Parathyroid adenoma (tissue), 2 donors: ENCODE data around the gene WNT7A.

Experiments used
- H2AFZ ChIP-seq: fragments of 300-600 bp; sonication (generic); one replicate; pipeline ENCODE4 v1.7.0; 2017; ENCODE audit warnings: antibody characterized with exemption, mild to moderate bottlenecking
- H3K27ac ChIP-seq: fragments of 300-600 bp; sonication (generic); one replicate; pipeline ENCODE4 v1.7.0; 2017
- H3K27me3 ChIP-seq: fragments of 300-600 bp; sonication (generic); one replicate; pipeline ENCODE4 v1.7.0; 2017; ENCODE audit warnings: low read length; ENCODE audit not compliant: control insufficient read depth, insufficient read depth
- H3K36me3 ChIP-seq: fragments of 300-600 bp; sonication (generic); one replicate; pipeline ENCODE4 v1.7.0; 2017; ENCODE audit warnings: low read length; ENCODE audit not compliant: control insufficient read depth, insufficient read depth
- H3K4me1 ChIP-seq: fragments of 300-600 bp; sonication (generic); one replicate; pipeline ENCODE4 v1.7.0; 2017; ENCODE audit warnings: control low read depth
- H3K4me2 ChIP-seq: fragments of 300-600 bp; sonication (generic); one replicate; pipeline ENCODE4 v1.7.0; 2017; ENCODE audit warnings: low read length
- H3K4me3 ChIP-seq: fragments of 300-600 bp; sonication (generic); one replicate; pipeline ENCODE4 v1.7.0; 2017; ENCODE audit warnings: low read depth, low read length
- H3K79me2 ChIP-seq: fragments of 300-600 bp; sonication (generic); one replicate; pipeline ENCODE4 v1.7.0; 2017; ENCODE audit warnings: control low read depth
- H3K9ac ChIP-seq: fragments of 300-600 bp; sonication (generic); one replicate; pipeline ENCODE4 v1.7.0; 2017; ENCODE audit warnings: mild to moderate bottlenecking
- H3K9me3 ChIP-seq: fragments of 300-600 bp; sonication (generic); one replicate; pipeline ENCODE4 v1.7.0; 2017; ENCODE audit warnings: low read length; ENCODE audit not compliant: control insufficient read depth
- TF ChIP-seq, protein P1 (sequence below): fragments of 300-600 bp; sonication (generic); IDR thresholded peaks from one replicate; pipeline ENCODE4 v1.7.0; 2017; ENCODE audit warnings: antibody characterized with exemption, mild to moderate bottlenecking
- donor health status: primary hyperparathyroidism.

The WNT7A gene

DNA sequence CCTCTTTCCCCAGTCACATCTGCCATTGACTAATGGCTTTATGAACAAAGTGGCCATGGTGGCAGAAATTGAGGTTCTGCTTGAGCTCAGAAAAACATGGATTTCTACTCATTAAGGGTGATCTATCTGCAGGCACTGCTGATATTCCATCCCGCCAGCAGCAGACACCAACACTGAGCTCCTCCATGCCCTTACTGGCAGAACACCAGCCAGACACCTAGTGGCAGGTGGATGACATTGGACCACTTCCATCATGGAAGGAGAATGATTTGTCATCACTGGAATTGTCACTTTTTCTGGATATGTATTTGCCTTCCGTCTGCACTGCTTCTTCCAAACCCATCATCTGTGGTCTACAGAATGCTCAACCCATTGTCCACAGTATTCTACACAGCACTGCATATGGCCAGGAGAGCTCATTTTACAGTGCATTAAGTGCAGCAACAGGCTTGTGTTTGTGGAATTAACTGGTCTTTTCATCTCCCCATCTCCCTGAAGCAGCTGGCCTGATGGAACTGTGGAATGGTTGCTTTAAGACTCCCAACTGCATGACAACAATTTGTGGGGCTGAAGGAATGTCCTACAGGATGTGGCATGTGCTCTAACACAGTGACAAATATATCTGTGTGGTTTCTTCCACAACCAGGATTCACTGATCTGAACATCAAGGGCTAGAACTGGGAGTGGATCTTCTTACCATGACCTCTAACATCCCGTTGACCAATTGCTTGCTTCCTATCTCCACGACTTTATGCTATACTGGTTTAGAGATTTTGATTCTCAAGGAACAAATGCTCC is 103.4 kb downstream of the WNT7A start:
- Histone ChIP-seq H3K36me3 (no peaks in the 10 kb centered on the region), H3K4me3 (no peak overlapping the region), H3K27ac (no peak overlapping the region), H3K9ac (no peak overlapping the region), H3K79me2 (no peaks in the 10 kb centered on the region), H3K4me1 (no peaks in the 10 kb centered on the region), H3K4me2 (no peak overlapping the region), H3K27me3 (no peaks in the 10 kb centered on the region), H2AFZ (no peak overlapping the region), H3K9me3 (no peaks in the 10 kb centered on the region)
- TF ChIP-seq, protein P1, sequence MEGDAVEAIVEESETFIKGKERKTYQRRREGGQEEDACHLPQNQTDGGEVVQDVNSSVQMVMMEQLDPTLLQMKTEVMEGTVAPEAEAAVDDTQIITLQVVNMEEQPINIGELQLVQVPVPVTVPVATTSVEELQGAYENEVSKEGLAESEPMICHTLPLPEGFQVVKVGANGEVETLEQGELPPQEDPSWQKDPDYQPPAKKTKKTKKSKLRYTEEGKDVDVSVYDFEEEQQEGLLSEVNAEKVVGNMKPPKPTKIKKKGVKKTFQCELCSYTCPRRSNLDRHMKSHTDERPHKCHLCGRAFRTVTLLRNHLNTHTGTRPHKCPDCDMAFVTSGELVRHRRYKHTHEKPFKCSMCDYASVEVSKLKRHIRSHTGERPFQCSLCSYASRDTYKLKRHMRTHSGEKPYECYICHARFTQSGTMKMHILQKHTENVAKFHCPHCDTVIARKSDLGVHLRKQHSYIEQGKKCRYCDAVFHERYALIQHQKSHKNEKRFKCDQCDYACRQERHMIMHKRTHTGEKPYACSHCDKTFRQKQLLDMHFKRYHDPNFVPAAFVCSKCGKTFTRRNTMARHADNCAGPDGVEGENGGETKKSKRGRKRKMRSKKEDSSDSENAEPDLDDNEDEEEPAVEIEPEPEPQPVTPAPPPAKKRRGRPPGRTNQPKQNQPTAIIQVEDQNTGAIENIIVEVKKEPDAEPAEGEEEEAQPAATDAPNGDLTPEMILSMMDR, result no peak

DNA sequence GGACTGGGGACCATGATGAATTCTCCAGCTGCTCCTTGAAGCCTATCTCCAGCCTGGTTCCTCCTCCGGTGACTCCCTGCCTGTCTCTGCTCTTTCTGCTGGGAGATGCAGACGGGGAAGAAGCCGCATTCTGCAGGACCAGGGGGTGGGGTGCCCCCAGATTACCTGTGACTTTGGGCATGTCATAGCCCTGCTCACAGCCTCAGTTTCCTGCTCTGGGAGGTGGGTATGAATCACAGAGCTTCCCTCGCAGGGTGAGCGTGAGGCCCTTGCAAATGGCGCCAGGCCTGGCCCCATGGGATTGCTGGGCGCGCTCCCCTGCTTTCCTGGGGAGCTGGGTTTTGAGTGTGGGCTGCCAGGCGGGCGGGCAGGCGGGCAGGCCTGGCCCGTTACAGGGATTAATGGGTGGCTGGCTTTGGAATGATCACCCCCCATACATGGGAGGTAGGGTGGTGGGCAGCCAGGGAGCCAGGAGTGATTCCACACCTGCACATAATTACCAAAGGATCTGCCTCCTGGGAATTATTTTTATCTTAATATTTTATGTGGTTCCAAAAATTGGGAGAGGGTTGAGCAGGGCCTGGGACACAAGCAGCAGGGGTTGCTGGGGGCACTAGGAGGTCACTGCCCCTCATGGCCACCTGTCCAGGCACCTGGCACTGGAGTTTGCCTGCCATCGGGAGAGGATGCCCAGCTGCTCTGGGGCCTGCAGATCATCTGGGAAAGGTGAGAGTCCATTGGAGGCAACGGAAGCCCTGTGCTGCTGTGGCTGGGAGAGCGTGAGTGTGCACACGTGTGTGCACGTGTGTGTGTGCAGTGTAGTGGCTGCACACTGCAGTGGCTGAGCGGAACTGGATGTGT is 106.8 kb downstream of the WNT7A start:
- Histone ChIP-seq H3K27me3 (no peaks in the 10 kb centered on the region), H3K4me1 (no peaks in the 10 kb centered on the region), H3K4me2 (no peak overlapping the region), H3K79me2 (no peaks in the 10 kb centered on the region), H3K4me3 (no peak overlapping the region), H3K36me3 (no peaks in the 10 kb centered on the region), H2AFZ (no peak overlapping the region), H3K27ac (no peak overlapping the region), H3K9ac (no peak overlapping the region), H3K9me3 (no peaks in the 10 kb centered on the region)
- TF ChIP-seq, protein P1, result no peak

DNA sequence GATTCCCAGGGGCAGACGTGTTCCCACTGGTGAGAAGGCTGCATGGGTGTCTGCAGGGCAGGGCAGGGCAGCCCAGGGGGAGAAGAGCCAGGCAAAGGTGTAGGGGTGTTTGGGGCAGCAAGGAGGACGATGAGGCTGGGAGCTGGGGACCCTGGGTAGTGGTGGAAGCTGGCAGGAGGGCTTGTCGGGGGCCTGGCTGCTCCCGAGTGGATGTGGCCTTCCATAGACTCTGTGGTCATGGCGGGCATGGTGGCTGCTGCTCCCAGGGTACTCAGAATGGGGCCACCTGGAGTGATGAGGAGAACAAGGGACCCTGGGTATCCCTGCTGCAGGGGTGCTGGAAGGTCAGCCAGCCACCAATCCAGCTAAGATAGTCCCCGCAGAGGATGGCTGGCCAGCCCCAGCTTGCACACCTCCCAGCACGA is 107.5 kb downstream of the WNT7A start:
- H3K4me3 ChIP-seq, result no peak overlapping the region
- H3K4me1 ChIP-seq, result no peaks in the 10 kb centered on the region
- H2AFZ ChIP-seq, result no peak overlapping the region
- H3K27me3 ChIP-seq, result no peaks in the 10 kb centered on the region
- H3K79me2 ChIP-seq, result no peaks in the 10 kb centered on the region
- TF ChIP-seq, protein P1, result no peak
- H3K27ac ChIP-seq, result no peak overlapping the region
- no peaks in the 10 kb centered on the region for H3K9me3 ChIP-seq
- H3K36me3 ChIP-seq, result no peaks in the 10 kb centered on the region
- H3K4me2 ChIP-seq, result no peak overlapping the region
- H3K9ac ChIP-seq, result no peak overlapping the region

DNA sequence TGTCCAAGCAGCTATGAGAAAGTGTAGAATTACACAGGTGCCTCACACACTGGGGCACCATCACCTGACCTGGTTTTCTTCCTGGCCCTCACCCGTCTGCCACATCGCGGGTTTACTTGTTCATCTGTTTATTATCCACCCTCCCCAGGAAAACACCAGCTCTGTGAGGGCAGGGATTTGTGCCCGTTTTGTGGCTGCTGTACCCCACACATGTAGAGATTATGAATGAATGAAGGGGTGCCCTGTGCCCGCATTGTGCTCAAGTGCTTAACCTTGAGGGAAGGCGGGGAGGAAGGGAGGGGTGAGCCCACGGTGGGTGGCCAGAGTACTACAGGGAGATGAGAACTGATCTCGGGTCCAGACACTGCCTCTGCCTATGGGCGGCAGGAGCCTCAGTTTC is 108.4 kb downstream of the WNT7A start:
- no peak overlapping the region for H3K4me3 ChIP-seq
- no peak overlapping the region for H3K9ac ChIP-seq
- H3K36me3 ChIP-seq, result no peaks in the 10 kb centered on the region
- no peaks in the 10 kb centered on the region for H3K27me3 ChIP-seq
- no peak overlapping the region for H3K27ac ChIP-seq
- no peaks in the 10 kb centered on the region for H3K4me1 ChIP-seq
- H3K4me2 ChIP-seq, result no peak overlapping the region
- TF ChIP-seq, protein P1, result no peak
- H2AFZ ChIP-seq, result no peak overlapping the region
- H3K9me3 ChIP-seq, result no peaks in the 10 kb centered on the region
- H3K79me2 ChIP-seq, result no peaks in the 10 kb centered on the region
